BLaER1 (cell line): ENCODE data around the gene CFH.

Experiments used
- H3K27ac ChIP-seq: shearing (Covaris generic); formaldehyde crosslinking; 2 replicates; pipeline ENCODE4 v1.8.1; 2022
- H3K27me3 ChIP-seq: shearing (Covaris generic); formaldehyde crosslinking; 2 replicates; pipeline ENCODE4 v1.8.1; 2022
- H3K36me3 ChIP-seq: shearing (Covaris generic); formaldehyde crosslinking; 2 replicates; pipeline ENCODE4 v1.8.1; 2022
- H3K4me1 ChIP-seq: shearing (Covaris generic); formaldehyde crosslinking; 2 replicates; pipeline ENCODE4 v1.8.1; 2022
- H3K4me2 ChIP-seq: shearing (Covaris generic); formaldehyde crosslinking; 2 replicates; pipeline ENCODE4 v1.8.1; 2022
- H3K4me3 ChIP-seq: shearing (Covaris generic); formaldehyde crosslinking; 2 replicates; pipeline ENCODE4 v1.8.1; 2022
- H3K9ac ChIP-seq: shearing (Covaris generic); formaldehyde crosslinking; 2 replicates; pipeline ENCODE4 v1.8.1; 2022
- H3K9me3 ChIP-seq: shearing (Covaris generic); formaldehyde crosslinking; 2 replicates; pipeline ENCODE4 v1.8.1; 2022
- H4K20me1 ChIP-seq: shearing (Covaris generic); formaldehyde crosslinking; 2 replicates; pipeline ENCODE4 v1.8.1; 2022
- Cebpa-rat ChIP-seq: shearing (Covaris generic); IDR thresholded peaks from 2 replicates; pipeline ENCODE4 v1.8.1; 2022

Gene CFH

GRCh38 chr1:196651637-196652215 lies at the start of gene CFH:
CFH (plus strand) TSS chr1:196652043; CDS start chr1:196652118, 75 bp downstream.
- H3K36me3 ChIP-seq, result no peaks in the 10 kb centered on the region
- H3K4me1 ChIP-seq, result peaks cover 10% of the 10 kb centered on the region
- H3K27me3 ChIP-seq, result no peaks in the 10 kb centered on the region
- no peak within 1 kb of the TSS; the same call in 1 of the 2 replicates for H3K27ac ChIP-seq
- H3K9ac ChIP-seq, result no peak within 1 kb of the TSS
- H4K20me1 ChIP-seq, result no peaks in the 10 kb centered on the region
- peak within 1 kb of the TSS; percentile 33 for H3K4me2 ChIP-seq
- TF ChIP-seq Cebpa-rat, result no peak
- H3K4me3 ChIP-seq, result no peak within 1 kb of the TSS
- no peaks in the 10 kb centered on the region for H3K9me3 ChIP-seq

GRCh38 chr1:196603651-196604050 lies 48.2 kb upstream of the CFH start:
- H4K20me1 ChIP-seq, result no peaks in the 10 kb centered on the region
- no peak for TF ChIP-seq Cebpa-rat
- H3K27ac ChIP-seq, result no peak overlapping the region
- peaks cover 3% of the 10 kb centered on the region; the same call in 1 of the 2 replicates for H3K9me3 ChIP-seq
- no peak overlapping the region for H3K4me2 ChIP-seq
- H3K4me1 ChIP-seq, result no peaks in the 10 kb centered on the region
- H3K4me3 ChIP-seq, result no peak overlapping the region
- no peaks in the 10 kb centered on the region for H3K27me3 ChIP-seq
- H3K36me3 ChIP-seq, result no peaks in the 10 kb centered on the region
- no peak overlapping the region for H3K9ac ChIP-seq

GRCh38 chr1:196607981-196608380 lies 43.9 kb upstream of the CFH start:
- no peak for TF ChIP-seq Cebpa-rat
- H3K27ac ChIP-seq, result no peak overlapping the region
- H3K9me3 ChIP-seq, result peaks cover 7% of the 10 kb centered on the region; the same call in 1 of the 2 replicates
- no peaks in the 10 kb centered on the region for H3K4me1 ChIP-seq
- H3K9ac ChIP-seq, result no peak overlapping the region
- H3K27me3 ChIP-seq, result no peaks in the 10 kb centered on the region
- H3K4me3 ChIP-seq, result no peak overlapping the region
- H3K4me2 ChIP-seq, result no peak overlapping the region
- no peaks in the 10 kb centered on the region for H3K36me3 ChIP-seq
- H4K20me1 ChIP-seq, result no peaks in the 10 kb centered on the region

GRCh38 chr1:196608390-196609369 lies 43.2 kb upstream of the CFH start, which contains the start of gene KCNT2:
KCNT2 (minus strand) TSS chr1:196608440; CDS start chr1:196608309, 131 bp downstream.
- Histone ChIP-seq H3K9me3 (peaks cover 7% of the 10 kb centered on the region; the same call in 1 of the 2 replicates), H3K27me3 (no peaks in the 10 kb centered on the region), H3K4me1 (no peaks in the 10 kb centered on the region), H3K36me3 (no peaks in the 10 kb centered on the region), H4K20me1 (no peaks in the 10 kb centered on the region), H3K9ac (no peak within 1 kb of the TSS), H3K4me2 (no peak within 1 kb of the TSS), H3K27ac (no peak within 1 kb of the TSS), H3K4me3 (no peak within 1 kb of the TSS)
- no peak for TF ChIP-seq Cebpa-rat

- no peak overlapping the region for H3K9ac ChIP-seq
- H3K4me3 ChIP-seq, result no peak overlapping the region
These were observed 42.5 kb upstream of the CFH start for GRCh38 chr1:196609370-196609737.

GRCh38 chr1:196611873-196612272 lies 40.0 kb upstream of the CFH start:
- H3K27me3 ChIP-seq, result no peaks in the 10 kb centered on the region
- no peak overlapping the region for H3K4me3 ChIP-seq
- H3K9ac ChIP-seq, result no peak overlapping the region
- H3K4me1 ChIP-seq, result no peaks in the 10 kb centered on the region
- peaks cover 7% of the 10 kb centered on the region; the same call in 1 of the 2 replicates for H3K9me3 ChIP-seq
- TF ChIP-seq Cebpa-rat, result no peak
- no peaks in the 10 kb centered on the region for H3K36me3 ChIP-seq
- no peaks in the 10 kb centered on the region for H4K20me1 ChIP-seq
- no peak overlapping the region for H3K4me2 ChIP-seq
- no peak overlapping the region for H3K27ac ChIP-seq

More at GRCh38 chr1:196609370-196609737, 42.5 kb upstream of the CFH start:
- H4K20me1 ChIP-seq, result no peaks in the 10 kb centered on the region
- no peaks in the 10 kb centered on the region for H3K36me3 ChIP-seq
- no peak overlapping the region for H3K4me2 ChIP-seq
- H3K9me3 ChIP-seq, result peaks cover 7% of the 10 kb centered on the region; the same call in 1 of the 2 replicates
- no peaks in the 10 kb centered on the region for H3K27me3 ChIP-seq
- H3K27ac ChIP-seq, result no peak overlapping the region
- TF ChIP-seq Cebpa-rat, result no peak
- H3K4me1 ChIP-seq, result no peaks in the 10 kb centered on the region

GRCh38 chr1:196619721-196620120 lies 32.1 kb upstream of the CFH start:
- no peaks in the 10 kb centered on the region for H3K4me1 ChIP-seq
- H3K9ac ChIP-seq, result no peak overlapping the region
- no peak overlapping the region for H3K4me2 ChIP-seq
- no peak for TF ChIP-seq Cebpa-rat
- H3K27ac ChIP-seq, result no peak overlapping the region
- no peaks in the 10 kb centered on the region for H3K9me3 ChIP-seq
- H3K27me3 ChIP-seq, result no peaks in the 10 kb centered on the region
- H4K20me1 ChIP-seq, result no peaks in the 10 kb centered on the region
- H3K36me3 ChIP-seq, result no peaks in the 10 kb centered on the region
- H3K4me3 ChIP-seq, result no peak overlapping the region

GRCh38 chr1:196623079-196623478 lies 28.8 kb upstream of the CFH start:
- no peaks in the 10 kb centered on the region for H4K20me1 ChIP-seq
- H3K4me3 ChIP-seq, result no peak overlapping the region
- H3K36me3 ChIP-seq, result no peaks in the 10 kb centered on the region
- H3K4me2 ChIP-seq, result no peak overlapping the region
- no peaks in the 10 kb centered on the region for H3K9me3 ChIP-seq
- no peaks in the 10 kb centered on the region for H3K27me3 ChIP-seq
- TF ChIP-seq Cebpa-rat, result no peak
- H3K27ac ChIP-seq, result no peak overlapping the region
- H3K9ac ChIP-seq, result no peak overlapping the region
- no peaks in the 10 kb centered on the region for H3K4me1 ChIP-seq

GRCh38 chr1:196628838-196629237 lies 23.0 kb upstream of the CFH start:
- H3K4me2 ChIP-seq, result no peak overlapping the region
- no peaks in the 10 kb centered on the region for H3K27me3 ChIP-seq
- H4K20me1 ChIP-seq, result no peaks in the 10 kb centered on the region
- H3K9ac ChIP-seq, result no peak overlapping the region
- H3K9me3 ChIP-seq, result peaks cover 8% of the 10 kb centered on the region
- H3K4me3 ChIP-seq, result no peak overlapping the region
- no peaks in the 10 kb centered on the region for H3K36me3 ChIP-seq
- H3K4me1 ChIP-seq, result no peaks in the 10 kb centered on the region
- H3K27ac ChIP-seq, result no peak overlapping the region
- TF ChIP-seq Cebpa-rat, result no peak

- no peak overlapping the region for H3K27ac ChIP-seq
- H4K20me1 ChIP-seq, result no peaks in the 10 kb centered on the region
- H3K4me1 ChIP-seq, result no peaks in the 10 kb centered on the region
- no peak overlapping the region for H3K9ac ChIP-seq
- no peaks in the 10 kb centered on the region for H3K27me3 ChIP-seq
- no peaks in the 10 kb centered on the region for H3K9me3 ChIP-seq
- H3K36me3 ChIP-seq, result no peaks in the 10 kb centered on the region
- no peak overlapping the region for H3K4me2 ChIP-seq
- no peak for TF ChIP-seq Cebpa-rat
- no peak overlapping the region for H3K4me3 ChIP-seq
These were observed 14.2 kb upstream of the CFH start for GRCh38 chr1:196637606-196638005.
